Measurements from ENCODE around the gene MYADML2.

The MYADML2 gene

DNA sequence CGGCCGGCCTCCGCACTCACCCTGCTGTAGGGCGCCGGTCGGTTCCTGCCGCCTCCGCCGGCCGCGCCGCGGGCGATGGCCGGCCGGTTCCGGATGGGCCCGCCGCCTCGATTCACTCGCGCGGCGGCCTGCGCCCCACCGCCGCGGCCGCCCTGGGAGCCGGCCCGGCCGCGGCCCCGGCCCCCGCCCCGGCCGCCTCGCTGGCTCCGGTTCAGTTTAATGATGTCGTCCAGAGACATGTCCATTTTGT is 55.8 kb downstream of the MYADML2 start:
- peak overlapping the region; percentile 70 for H3K4me3 ChIP-seq (ENCODE audit: low read length)
- TF ChIP-seq, protein P1, sequence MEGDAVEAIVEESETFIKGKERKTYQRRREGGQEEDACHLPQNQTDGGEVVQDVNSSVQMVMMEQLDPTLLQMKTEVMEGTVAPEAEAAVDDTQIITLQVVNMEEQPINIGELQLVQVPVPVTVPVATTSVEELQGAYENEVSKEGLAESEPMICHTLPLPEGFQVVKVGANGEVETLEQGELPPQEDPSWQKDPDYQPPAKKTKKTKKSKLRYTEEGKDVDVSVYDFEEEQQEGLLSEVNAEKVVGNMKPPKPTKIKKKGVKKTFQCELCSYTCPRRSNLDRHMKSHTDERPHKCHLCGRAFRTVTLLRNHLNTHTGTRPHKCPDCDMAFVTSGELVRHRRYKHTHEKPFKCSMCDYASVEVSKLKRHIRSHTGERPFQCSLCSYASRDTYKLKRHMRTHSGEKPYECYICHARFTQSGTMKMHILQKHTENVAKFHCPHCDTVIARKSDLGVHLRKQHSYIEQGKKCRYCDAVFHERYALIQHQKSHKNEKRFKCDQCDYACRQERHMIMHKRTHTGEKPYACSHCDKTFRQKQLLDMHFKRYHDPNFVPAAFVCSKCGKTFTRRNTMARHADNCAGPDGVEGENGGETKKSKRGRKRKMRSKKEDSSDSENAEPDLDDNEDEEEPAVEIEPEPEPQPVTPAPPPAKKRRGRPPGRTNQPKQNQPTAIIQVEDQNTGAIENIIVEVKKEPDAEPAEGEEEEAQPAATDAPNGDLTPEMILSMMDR (IDR thresholded peaks at IDR 0.05; ENCODE audit: insufficient read depth, low read depth, low read length, missing control alignments): no peak
- DNase-seq (ENCODE audit: low read depth): no peak

DNA sequence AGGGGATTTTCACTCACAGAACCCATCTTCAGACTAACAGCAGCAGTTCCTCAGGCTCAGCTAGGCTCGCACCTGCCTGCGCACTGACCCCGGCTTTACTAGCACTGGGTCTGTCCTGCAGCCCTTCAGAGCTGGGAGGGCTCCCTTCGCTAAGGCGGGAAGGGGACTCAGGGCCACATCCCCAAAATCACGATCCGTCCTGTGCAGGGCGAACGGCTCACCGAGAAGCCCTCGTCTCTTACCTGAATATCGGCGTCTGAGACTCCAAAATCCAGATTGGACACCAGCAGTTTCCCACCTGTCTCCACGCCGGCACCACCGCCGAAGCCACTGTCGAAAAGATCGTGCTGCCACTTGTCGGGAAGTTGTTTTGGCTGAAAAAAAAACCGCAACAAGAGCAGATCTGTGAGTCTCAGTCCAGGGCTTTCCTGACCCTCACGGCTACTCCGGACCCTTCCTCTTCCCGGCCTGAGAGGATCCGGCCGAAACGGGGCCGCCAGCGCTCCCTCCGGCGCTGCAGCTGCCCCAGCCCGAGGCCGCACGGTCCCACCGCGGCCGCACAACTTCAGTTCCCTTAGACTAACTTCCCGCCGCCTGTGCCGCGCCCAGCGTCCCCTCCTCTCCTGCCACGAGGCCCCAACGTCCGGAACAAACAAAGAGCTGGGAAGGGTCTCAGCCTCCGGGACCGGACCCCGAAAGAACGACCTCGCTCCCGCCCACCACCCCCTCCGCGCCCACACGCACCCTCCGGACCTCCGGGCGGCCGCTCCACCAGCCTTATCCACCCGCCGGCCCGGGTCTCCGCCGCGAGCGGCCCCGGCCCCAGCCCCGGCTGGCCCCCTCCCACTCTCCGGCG is 56.4 kb downstream of the MYADML2 start:
- H3K4me3 ChIP-seq (ENCODE audit: low read length): peak overlapping the region; percentile 70
- TF ChIP-seq, protein P1 (IDR thresholded peaks at IDR 0.05; ENCODE audit: insufficient read depth, low read depth, low read length, missing control alignments): no peak
- DNase-seq (ENCODE audit: low read depth): no peak
